ENCODE results near the gene NT5C3A. TPM values are rescaled to one million over a fixed set of nuclear protein-coding genes. Genes with fewer than 3 reads are reported as not detected.

Gene NT5C3A
- total RNA-seq, 1 donor from 2014 or later = 14.5 TPM

DNA sequence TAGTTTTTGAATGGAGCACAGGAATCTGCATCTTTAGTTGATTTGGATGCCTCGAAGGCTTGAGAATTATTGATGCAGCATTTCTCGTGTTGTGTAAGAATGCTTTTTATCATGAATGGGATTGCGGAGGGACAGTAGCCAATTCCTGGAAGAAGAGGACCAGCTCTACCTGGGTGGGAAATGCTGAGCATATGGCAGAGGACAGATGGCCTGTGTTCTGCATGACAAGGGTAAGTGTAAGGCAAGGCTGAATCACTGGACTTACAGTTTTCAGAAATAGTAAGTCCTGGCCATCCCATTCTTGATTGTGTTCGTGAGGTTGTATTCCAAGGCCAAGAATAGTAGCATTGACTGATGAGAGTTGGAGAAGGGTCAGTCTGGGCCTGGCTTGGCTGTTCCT is 30.7 kb upstream of the NT5C3A start:
- H3K27ac Mint-ChIP-seq (ENCODE audit: unreplicated experiment) = no peak overlapping the region
- no peaks in the 10 kb centered on the region for H3K9me3 Mint-ChIP-seq (ENCODE audit: low read depth)
- DNase-seq (ENCODE audit: low spot score) = no peak
- peaks cover 35% of the 10 kb centered on the region for H3K36me3 Mint-ChIP-seq (ENCODE audit: low read depth)
- H3K4me1 Mint-ChIP-seq (ENCODE audit: low read depth) = no peaks in the 10 kb centered on the region
- TF ChIP-seq, protein P1, sequence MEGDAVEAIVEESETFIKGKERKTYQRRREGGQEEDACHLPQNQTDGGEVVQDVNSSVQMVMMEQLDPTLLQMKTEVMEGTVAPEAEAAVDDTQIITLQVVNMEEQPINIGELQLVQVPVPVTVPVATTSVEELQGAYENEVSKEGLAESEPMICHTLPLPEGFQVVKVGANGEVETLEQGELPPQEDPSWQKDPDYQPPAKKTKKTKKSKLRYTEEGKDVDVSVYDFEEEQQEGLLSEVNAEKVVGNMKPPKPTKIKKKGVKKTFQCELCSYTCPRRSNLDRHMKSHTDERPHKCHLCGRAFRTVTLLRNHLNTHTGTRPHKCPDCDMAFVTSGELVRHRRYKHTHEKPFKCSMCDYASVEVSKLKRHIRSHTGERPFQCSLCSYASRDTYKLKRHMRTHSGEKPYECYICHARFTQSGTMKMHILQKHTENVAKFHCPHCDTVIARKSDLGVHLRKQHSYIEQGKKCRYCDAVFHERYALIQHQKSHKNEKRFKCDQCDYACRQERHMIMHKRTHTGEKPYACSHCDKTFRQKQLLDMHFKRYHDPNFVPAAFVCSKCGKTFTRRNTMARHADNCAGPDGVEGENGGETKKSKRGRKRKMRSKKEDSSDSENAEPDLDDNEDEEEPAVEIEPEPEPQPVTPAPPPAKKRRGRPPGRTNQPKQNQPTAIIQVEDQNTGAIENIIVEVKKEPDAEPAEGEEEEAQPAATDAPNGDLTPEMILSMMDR (IDR thresholded peaks at IDR 0.05) = no peak
- no peak overlapping the region for H3K4me3 Mint-ChIP-seq (ENCODE audit: unreplicated experiment)
- no peaks in the 10 kb centered on the region for H3K27me3 Mint-ChIP-seq (ENCODE audit: low read depth)

DNA sequence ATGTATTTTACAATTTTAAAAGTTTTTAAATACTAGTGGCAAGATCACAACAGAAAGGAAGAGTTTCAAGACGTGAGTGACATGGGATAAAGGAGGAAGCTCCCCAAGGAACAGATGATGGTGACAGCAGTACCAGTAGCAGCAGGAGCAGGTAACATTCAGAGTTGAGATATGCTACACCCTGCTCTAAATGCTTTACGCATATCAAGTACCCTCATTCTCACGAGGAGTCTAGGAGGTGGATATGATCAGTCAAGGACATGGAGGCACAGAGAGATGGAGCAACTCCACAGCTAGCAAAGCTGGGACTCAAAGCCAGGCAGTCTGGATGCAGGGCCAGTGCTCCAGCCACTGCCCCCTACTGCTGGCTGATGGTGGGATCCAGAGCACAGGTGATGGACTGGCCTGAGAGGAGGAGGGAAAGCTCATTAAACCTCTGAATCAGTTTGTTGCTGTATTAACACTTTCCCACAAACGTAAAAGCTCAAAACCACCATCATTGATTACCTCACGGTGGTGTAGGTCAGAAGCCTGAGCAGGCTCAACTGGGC is 29.1 kb upstream of the NT5C3A start:
- H3K27me3 Mint-ChIP-seq (ENCODE audit: low read depth) = no peaks in the 10 kb centered on the region
- H3K4me3 Mint-ChIP-seq (ENCODE audit: unreplicated experiment) = no peak overlapping the region
- H3K36me3 Mint-ChIP-seq (ENCODE audit: low read depth) = peaks cover 28% of the 10 kb centered on the region
- no peaks in the 10 kb centered on the region for H3K9me3 Mint-ChIP-seq (ENCODE audit: low read depth)
- H3K27ac Mint-ChIP-seq (ENCODE audit: unreplicated experiment) = no peak overlapping the region
- no peak for DNase-seq (ENCODE audit: low spot score)
- no peaks in the 10 kb centered on the region for H3K4me1 Mint-ChIP-seq (ENCODE audit: low read depth)
- TF ChIP-seq, protein P1 (IDR thresholded peaks at IDR 0.05) = no peak

DNA sequence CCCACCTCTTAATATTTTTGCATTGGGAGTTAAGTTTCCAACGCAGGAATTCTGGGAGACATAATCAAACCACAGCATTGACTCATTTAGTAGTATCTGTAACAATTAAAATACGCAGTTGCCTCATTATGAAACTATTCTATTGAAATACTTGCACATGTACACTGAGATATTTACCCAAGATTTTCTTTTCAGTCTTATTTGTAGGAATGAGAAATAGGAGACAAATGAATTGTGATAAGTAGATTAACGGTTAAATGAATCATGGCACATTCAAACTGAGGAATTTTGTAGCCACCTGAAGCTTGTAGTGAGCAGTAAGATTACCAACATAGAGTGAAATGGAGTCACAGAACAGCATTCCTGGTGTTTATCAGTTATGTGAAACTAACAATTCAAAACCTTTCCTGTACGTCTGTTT is 28.5 kb upstream of the NT5C3A start:
- TF ChIP-seq, protein P1 (IDR thresholded peaks at IDR 0.05) = no peak
- no peak for DNase-seq (ENCODE audit: low spot score)
- Mint-ChIP-seq H3K4me1 (ENCODE audit: low read depth) (no peaks in the 10 kb centered on the region), H3K4me3 (ENCODE audit: unreplicated experiment) (no peak overlapping the region), H3K27me3 (ENCODE audit: low read depth) (no peaks in the 10 kb centered on the region), H3K9me3 (ENCODE audit: low read depth) (no peaks in the 10 kb centered on the region), H3K27ac (ENCODE audit: unreplicated experiment) (no peak overlapping the region), H3K36me3 (ENCODE audit: low read depth) (peaks cover 24% of the 10 kb centered on the region)

DNA sequence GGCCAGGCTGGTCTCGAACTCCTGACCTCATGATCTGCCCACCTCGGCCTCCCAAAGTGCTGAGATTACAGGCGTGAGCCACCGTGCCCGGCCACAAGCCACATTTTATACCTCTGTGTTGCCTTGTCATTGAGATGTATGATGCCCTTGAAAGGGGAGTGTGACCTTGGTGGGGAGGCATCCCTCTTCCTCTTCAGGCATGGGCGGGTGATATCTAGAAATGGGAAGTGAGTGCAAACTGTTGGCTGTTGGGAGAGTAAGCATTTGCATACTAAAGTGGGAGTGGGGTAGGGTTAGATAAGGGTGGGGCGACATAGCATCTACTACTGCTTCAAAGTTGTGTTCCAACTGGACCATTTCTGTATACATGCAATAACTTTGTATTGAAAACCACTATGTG is 26.6 kb upstream of the NT5C3A start:
- H3K36me3 Mint-ChIP-seq (ENCODE audit: low read depth) = peaks cover 11% of the 10 kb centered on the region
- no peak for DNase-seq (ENCODE audit: low spot score)
- H3K9me3 Mint-ChIP-seq (ENCODE audit: low read depth) = no peaks in the 10 kb centered on the region
- TF ChIP-seq, protein P1 (IDR thresholded peaks at IDR 0.05) = no peak
- no peaks in the 10 kb centered on the region for H3K27me3 Mint-ChIP-seq (ENCODE audit: low read depth)
- H3K4me3 Mint-ChIP-seq (ENCODE audit: unreplicated experiment) = no peak overlapping the region
- no peaks in the 10 kb centered on the region for H3K4me1 Mint-ChIP-seq (ENCODE audit: low read depth)
- H3K27ac Mint-ChIP-seq (ENCODE audit: unreplicated experiment) = no peak overlapping the region

DNA sequence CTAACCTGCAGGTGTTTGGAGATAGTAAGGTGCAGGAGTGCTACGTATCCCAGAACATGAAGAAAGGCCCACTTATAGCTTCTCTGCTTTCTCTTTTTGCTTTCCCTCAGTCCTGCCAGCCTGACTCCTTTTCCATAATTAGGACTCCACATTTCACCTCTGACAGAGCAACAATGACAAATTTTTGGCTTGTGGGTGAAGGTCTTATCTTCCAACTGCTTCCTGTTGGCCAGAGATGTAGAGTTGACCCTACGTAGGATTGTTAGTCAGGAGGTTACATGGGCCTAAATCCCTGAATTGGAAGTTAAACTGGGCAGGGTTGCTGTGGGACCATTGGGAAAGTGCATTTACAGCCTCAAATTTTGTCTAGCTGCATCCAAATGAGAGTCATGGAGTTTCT is 25.3 kb upstream of the NT5C3A start:
- Mint-ChIP-seq H3K4me1 (ENCODE audit: low read depth) (no peaks in the 10 kb centered on the region), H3K27me3 (ENCODE audit: low read depth) (no peaks in the 10 kb centered on the region), H3K27ac (ENCODE audit: unreplicated experiment) (no peak overlapping the region), H3K4me3 (ENCODE audit: unreplicated experiment) (no peak overlapping the region), H3K9me3 (ENCODE audit: low read depth) (no peaks in the 10 kb centered on the region), H3K36me3 (ENCODE audit: low read depth) (peaks cover 3% of the 10 kb centered on the region)
- TF ChIP-seq, protein P1 (IDR thresholded peaks at IDR 0.05) = no peak
- no peak for DNase-seq (ENCODE audit: low spot score)
